GM10266 (cell line): ENCODE results near the gene SMTNL2.

Experiments
- DNase-seq: peaks from one replicate; pipeline ENCODE4 v3.0.0; 2012; ENCODE audit errors: extremely low spot score
- TF ChIP-seq, protein P1 (sequence below): IDR thresholded peaks from 2 replicates; pipeline ENCODE4 v1.5.1; 2012; ENCODE audit warnings: mild to moderate bottlenecking, low read depth; ENCODE audit not compliant: control insufficient read depth, insufficient read depth; ENCODE audit errors: missing control alignments

The SMTNL2 gene

DNA sequence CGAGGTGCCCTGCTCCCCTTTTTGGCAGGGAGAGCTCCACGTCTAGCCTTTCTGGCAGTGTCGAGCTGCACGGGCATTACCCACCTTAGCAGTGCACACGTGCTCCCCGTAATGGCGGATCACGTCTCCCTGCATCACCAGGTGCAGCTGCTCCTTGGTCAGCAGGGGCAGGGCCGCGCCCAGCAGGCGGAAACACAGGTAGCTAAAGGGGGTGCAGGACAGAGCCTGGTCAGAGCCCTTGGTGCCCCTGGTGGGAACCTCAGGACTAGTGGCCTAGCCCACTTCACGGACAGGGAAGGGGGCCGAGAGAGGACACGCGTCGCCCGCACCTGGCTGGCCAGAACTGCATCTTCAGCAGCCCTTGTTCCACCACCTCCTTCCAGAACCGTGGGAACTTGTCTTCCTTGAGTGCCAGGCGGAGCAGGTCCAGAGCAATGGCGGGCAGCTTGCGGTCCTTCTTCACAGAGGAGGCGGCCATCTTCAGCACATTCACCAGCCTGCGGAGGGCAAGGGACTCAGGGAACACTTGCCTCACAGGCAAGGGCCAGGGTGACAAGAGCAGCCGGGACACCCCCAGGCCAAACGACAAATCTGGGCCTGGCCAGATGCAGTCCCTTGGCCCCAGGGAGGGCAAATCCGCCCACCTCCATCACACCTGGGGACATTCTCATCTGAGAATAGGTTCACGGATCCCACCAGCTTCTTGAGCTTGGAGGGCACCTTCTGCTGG, 32.4 kb upstream of the SMTNL2 start:
- no peak for DNase-seq
- TF ChIP-seq, protein P1, sequence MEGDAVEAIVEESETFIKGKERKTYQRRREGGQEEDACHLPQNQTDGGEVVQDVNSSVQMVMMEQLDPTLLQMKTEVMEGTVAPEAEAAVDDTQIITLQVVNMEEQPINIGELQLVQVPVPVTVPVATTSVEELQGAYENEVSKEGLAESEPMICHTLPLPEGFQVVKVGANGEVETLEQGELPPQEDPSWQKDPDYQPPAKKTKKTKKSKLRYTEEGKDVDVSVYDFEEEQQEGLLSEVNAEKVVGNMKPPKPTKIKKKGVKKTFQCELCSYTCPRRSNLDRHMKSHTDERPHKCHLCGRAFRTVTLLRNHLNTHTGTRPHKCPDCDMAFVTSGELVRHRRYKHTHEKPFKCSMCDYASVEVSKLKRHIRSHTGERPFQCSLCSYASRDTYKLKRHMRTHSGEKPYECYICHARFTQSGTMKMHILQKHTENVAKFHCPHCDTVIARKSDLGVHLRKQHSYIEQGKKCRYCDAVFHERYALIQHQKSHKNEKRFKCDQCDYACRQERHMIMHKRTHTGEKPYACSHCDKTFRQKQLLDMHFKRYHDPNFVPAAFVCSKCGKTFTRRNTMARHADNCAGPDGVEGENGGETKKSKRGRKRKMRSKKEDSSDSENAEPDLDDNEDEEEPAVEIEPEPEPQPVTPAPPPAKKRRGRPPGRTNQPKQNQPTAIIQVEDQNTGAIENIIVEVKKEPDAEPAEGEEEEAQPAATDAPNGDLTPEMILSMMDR, result no peak

DNA sequence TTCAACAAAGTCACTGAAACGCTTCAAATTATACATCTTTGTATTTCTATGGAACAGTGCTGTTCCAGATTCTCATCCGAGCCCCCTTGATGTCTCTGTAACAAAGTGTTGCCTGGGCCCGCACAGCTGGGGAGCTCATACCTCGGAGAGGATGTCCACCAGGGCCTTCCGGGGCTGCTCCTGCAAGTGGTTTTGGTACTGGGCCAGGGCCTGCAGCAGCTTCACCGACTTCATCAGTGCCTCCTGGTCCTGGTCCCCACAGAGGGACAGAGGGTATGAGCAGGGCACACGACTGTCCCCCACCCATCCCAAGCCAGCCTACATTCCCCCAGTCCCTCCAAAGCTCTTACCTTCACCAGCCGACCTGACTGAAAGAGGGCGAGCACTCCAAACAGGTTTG, 30.7 kb upstream of the SMTNL2 start:
- DNase-seq, result no peak
- TF ChIP-seq, protein P1, result no peak

DNA sequence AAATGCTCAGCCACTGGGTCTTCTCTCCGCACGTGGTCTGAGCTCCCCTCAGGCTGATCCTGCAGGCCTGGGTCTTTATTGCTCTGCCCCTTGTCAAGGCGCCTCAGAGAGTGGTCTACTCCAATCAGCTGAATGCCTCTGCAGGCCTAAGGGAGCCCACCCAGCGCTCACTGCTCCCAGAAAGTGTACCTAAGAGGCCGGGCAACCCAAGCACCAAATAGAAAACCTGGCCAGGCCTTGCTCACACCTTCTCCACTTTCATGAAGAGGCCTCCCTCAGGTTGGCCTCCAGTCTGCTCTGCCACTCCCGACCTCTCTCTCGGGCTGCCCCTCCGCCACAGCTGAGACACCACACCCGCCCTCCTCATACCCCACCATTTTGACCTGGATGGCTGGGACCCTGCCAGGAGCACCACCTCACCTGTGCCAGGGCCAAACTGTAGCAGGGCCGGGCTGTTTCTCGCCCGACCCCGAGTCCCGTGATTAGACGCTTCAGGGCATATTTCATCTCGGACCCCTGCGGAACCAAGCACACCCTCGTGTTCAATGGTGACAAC, 29.8 kb upstream of the SMTNL2 start:
- TF ChIP-seq, protein P1, result no peak
- DNase-seq, result no peak

DNA sequence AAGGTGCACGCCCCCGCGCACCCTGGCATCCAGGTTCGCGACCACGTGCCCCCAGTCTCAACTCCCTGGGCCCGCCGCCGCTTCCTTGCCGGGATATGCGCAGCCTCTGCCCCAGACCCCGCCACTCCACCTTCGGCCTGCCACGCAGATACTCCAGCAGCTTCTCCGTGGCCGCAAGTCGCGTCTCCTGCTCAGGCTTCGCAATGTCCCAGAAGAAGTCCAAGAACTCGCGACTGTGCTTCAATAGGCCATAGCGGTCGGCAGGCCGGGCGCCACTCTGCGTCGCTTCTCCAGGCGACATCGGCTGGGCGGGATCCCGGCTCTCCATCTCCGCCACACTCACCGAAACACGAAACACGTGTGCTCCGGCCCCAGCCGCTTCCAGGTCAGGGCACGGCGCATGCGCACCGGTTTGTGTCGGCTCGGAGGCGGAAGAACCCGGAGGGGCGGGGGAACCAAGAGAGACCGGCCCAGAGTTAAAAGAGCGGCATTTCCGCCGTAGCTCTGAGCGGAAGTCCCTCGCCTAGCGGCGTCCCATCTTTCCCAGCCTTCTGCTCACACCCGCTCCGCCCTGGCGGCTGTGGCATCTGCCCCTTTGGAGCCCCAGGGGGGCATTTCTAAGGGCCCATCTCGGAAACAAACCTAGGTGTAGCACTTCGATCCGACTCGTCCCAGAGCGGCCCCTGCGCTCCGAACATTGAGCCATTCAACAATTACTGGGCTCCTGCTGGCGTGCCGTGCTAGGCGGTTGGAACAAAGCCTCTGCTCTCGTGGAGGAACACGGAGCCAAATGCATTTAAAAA, 29.1 kb upstream of the SMTNL2 start, which contains the start of gene MYBBP1A:
MYBBP1A (minus strand) TSS at position 388 of the 803 bp plus-strand sequence; CDS start at position 328, 60 bp downstream.
- TF ChIP-seq, protein P1, result no peak
- peak; percentile 99 for DNase-seq

DNA sequence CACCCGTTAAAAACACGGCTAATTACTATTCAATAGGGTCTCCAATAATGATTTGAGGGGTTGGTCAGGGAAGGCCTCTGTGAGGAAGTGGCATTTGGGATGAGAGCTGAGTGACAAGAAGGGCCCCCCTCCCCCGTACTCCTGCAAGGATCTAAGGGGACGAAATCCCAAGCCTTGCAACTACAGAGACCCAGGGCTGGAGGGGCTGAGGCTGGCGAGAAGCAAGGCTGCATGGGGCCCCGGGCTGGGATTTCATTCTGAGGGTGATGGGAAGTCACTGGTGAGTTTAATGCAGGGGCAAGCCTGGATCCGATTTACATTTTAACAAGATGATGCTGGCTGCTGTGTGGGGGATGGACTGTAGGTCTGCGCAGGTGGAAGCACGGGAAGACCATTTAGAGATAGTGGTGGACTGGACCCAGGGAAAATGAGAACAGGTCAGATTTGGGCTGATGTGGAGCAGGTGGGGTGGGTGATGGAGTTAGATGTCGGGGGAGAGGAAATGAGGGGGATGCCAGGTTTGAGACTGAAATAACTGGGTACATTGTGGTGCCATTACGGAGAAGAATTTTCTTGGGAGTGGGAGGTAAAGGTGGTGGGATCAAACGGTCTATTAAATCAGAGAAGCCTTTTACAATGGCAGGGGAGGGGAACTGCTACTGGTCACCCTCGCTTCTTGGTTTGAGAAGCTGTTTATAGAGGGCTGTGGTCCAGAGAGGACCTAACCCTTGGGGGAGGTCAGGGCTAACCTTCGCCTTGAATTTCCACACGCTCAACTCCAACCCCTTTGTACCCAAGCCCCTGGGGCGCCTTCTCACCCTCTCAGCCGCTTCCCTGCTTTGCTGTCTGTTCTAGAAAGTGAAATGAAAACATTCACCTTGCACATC, 28.2 kb upstream of the SMTNL2 start:
- no peak for DNase-seq
- TF ChIP-seq, protein P1, result no peak

DNA sequence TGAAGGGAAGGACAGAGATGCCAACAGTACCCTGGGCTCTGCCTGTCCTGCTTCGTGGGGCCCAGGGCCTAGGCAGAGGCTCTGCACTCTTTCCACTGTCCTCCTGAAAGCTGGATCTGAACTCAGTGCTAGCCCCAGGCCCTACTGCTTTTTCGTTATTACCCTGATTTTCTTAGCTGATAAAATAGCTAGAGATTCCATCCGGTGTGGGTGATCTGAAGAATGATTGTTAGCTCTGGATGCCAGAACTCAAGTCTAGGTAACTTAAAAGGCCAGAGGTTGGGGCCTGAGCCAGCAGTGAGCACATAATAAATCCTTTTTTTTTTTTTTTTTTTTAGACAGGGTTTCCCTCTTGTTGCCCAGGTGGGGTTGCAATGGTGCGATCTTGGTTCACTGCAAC, 27.3 kb upstream of the SMTNL2 start:
- TF ChIP-seq, protein P1, result no peak
- no peak for DNase-seq
